Memory B cell (primary cell): ENCODE results near the gene SRM.
"Not testable (repeated sequence)": the region's sequence is repeated elsewhere in the genome, so short reads cannot be mapped to it uniquely, and the experiment has no call there.

Source experiments
- ATAC-seq: fragments of 150-1000 bp; cut with Tn5 transposase; 2 replicates; pipeline ENCODE4 v1.10.0; 2021; ENCODE audit warnings: low read depth, mild to moderate bottlenecking, moderate library complexity
- DNase-seq, 2 donors: peaks; one replicate each; pipeline ENCODE4 v3.0.0; 2022; ENCODE audit warnings: low spot score in 2 of 2
- H3K27ac Mint-ChIP-seq: one replicate; pipeline ENCODE4 v1.8.0; 2022; ENCODE audit warnings: mild to moderate bottlenecking, moderate library complexity, mixed read lengths
- H3K27me3 Mint-ChIP-seq: one replicate; pipeline ENCODE4 v1.8.0; 2022; ENCODE audit warnings: mixed read lengths
- H3K36me3 Mint-ChIP-seq: one replicate; pipeline ENCODE4 v1.8.0; 2022; ENCODE audit warnings: mild to moderate bottlenecking, mixed read lengths
- H3K4me1 Mint-ChIP-seq: one replicate; pipeline ENCODE4 v1.8.0; 2022; ENCODE audit warnings: mixed read lengths
- H3K4me3 Mint-ChIP-seq: one replicate; pipeline ENCODE4 v1.8.0; 2022; ENCODE audit warnings: mild to moderate bottlenecking, moderate library complexity, mixed read lengths
- H3K9me3 Mint-ChIP-seq: one replicate; pipeline ENCODE4 v1.8.0; 2022; ENCODE audit warnings: mixed read lengths

Gene SRM

DNA sequence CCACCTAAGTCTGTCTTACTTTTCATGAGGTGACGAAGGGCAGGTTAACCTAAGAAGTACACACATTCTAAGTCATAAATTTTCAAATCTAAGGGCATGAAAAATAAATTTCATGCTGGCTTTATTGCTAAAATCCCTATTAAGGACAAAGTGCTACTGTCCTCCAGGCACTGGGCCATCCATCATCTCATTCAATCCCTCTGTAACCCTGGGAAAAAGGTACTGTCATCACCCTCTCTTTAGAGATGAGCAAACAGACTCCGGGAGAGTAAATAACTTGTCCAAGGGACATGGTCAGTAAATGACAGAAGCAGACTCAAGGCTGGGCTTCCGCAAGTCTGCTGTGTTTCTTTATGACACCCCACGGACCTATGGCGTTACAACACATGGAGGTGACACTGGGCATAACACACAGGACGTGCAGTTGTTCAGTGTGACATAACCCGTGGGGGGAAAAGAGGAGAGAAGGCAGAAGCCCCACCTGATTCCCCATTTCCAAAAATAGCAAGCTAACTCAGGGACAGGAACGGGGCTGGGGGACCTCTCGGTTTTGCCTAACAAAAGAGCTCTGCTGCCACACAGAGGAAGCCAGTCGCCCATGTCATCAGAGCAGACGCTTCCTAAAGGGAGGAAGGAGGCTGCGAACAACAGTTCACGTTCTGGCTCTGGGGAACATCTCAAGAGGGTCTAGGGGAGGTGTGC is 12.5 kb upstream of the SRM start:
- Mint-ChIP-seq H3K4me3 (no peak overlapping the region), H3K27me3 (no peaks in the 10 kb centered on the region), H3K9me3 (no peaks in the 10 kb centered on the region), H3K4me1 (peaks cover 2% of the 10 kb centered on the region), H3K27ac (peak overlapping the region; percentile 73), H3K36me3 (peaks cover 34% of the 10 kb centered on the region)
- peak; percentile 50 for ATAC-seq
- DNase-seq, result no peak

DNA sequence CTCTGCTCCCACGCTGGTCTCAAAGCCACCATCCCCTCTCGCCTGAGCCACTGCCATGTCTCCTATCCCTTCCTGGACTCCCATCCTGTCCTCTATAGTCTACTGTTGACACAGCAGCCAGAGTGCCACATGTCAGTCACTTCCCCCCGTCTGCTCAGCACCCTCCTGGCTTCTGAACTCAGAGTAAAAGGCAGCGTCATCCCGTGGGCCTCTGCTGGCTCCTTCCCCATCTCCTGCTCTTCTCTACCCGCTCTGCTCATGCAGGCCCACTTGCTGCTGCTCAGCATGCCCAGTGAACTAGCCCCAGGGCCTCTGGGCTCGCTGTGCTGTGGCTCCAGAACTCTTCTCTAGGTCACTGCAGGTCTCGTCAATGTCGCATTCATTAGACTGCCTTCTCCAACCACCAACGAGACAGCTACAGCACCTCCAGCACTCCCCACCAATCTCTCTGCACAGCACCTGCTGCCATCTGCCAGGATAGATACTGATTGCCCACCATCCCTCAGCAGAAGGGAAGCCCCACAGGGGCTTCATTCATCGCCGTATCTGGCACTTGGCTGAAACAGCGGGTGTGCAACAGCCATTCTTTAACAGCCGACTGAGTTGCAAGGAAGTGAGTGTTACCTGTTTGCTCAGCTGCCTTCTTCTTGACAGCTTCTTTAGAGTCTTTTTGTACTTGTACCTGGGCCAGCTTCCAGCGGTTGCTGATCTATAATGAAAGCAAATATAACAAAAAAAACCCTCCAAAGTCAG is 11.8 kb upstream of the SRM start:
- Mint-ChIP-seq H3K27me3 (no peaks in the 10 kb centered on the region), H3K4me1 (peaks cover 2% of the 10 kb centered on the region), H3K4me3 (no peak overlapping the region), H3K9me3 (no peaks in the 10 kb centered on the region), H3K36me3 (peaks cover 32% of the 10 kb centered on the region), H3K27ac (peak overlapping the region; percentile 80)
- no peak for DNase-seq
- no peak for ATAC-seq

DNA sequence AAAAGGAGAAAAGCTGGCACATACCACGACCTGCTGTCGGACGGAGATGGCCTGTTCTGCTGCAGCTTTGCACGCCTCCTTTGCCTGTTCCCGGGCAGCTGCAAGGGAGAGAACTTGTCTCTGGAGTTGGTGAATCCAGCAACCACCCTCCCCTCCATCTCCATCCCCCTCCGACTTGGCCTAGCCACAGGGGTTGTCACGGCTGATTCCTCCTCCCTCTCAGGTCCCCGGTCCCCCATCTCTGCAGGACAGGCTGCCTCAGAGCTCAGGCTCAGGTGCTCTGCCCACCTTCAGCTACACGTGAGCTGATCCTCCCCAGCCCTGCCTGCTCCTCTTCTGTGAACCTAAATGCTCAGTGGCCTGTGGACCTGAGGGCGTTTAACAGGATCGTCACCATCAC is 11.1 kb upstream of the SRM start:
- H3K27me3 Mint-ChIP-seq, result no peaks in the 10 kb centered on the region
- ATAC-seq, result no peak

GRCh38 chr1:11068600-11069473 is 9.0 kb upstream of the SRM start:
- no peak overlapping the region for H3K27ac Mint-ChIP-seq
- peaks cover 34% of the 10 kb centered on the region for H3K36me3 Mint-ChIP-seq
- no peaks in the 10 kb centered on the region for H3K9me3 Mint-ChIP-seq
- DNase-seq (no peak), ATAC-seq (no peak)
- no peaks in the 10 kb centered on the region for H3K27me3 Mint-ChIP-seq
- peaks cover 2% of the 10 kb centered on the region for H3K4me1 Mint-ChIP-seq
- no peak overlapping the region for H3K4me3 Mint-ChIP-seq

More for the DNA sequence above, 11.1 kb upstream of the SRM start:
- Mint-ChIP-seq H3K36me3 (peaks cover 30% of the 10 kb centered on the region), H3K9me3 (no peaks in the 10 kb centered on the region), H3K4me3 (no peak overlapping the region), H3K27ac (no peak overlapping the region), H3K4me1 (peaks cover 2% of the 10 kb centered on the region)
- DNase-seq, result no peak

- H3K36me3 Mint-ChIP-seq, result peaks cover 34% of the 10 kb centered on the region
- no peak overlapping the region for H3K4me3 Mint-ChIP-seq
- H3K27ac Mint-ChIP-seq, result no peak overlapping the region
- peaks cover 4% of the 10 kb centered on the region for H3K4me1 Mint-ChIP-seq
- no peaks in the 10 kb centered on the region for H3K9me3 Mint-ChIP-seq
- DNase-seq (no peak), ATAC-seq (no peak)
- no peaks in the 10 kb centered on the region for H3K27me3 Mint-ChIP-seq
These were observed 8.1 kb upstream of the SRM start for GRCh38 chr1:11067716-11068599.

GRCh38 chr1:11065796-11066195 is 6.0 kb upstream of the SRM start:
- Mint-ChIP-seq H3K36me3 (peaks cover 22% of the 10 kb centered on the region), H3K9me3 (no peaks in the 10 kb centered on the region), H3K4me3 (no peak overlapping the region), H3K4me1 (peaks cover 6% of the 10 kb centered on the region), H3K27ac (no peak overlapping the region), H3K27me3 (no peaks in the 10 kb centered on the region)
- DNase-seq (no peak), ATAC-seq (no peak)

GRCh38 chr1:11064942-11065341 is 5.1 kb upstream of the SRM start:
- peaks cover 21% of the 10 kb centered on the region for H3K36me3 Mint-ChIP-seq
- no peak overlapping the region for H3K27ac Mint-ChIP-seq
- no peaks in the 10 kb centered on the region for H3K27me3 Mint-ChIP-seq
- no peak overlapping the region for H3K4me3 Mint-ChIP-seq
- no peaks in the 10 kb centered on the region for H3K9me3 Mint-ChIP-seq
- H3K4me1 Mint-ChIP-seq, result peaks cover 8% of the 10 kb centered on the region
- DNase-seq (no peak), ATAC-seq (no peak)

DNA sequence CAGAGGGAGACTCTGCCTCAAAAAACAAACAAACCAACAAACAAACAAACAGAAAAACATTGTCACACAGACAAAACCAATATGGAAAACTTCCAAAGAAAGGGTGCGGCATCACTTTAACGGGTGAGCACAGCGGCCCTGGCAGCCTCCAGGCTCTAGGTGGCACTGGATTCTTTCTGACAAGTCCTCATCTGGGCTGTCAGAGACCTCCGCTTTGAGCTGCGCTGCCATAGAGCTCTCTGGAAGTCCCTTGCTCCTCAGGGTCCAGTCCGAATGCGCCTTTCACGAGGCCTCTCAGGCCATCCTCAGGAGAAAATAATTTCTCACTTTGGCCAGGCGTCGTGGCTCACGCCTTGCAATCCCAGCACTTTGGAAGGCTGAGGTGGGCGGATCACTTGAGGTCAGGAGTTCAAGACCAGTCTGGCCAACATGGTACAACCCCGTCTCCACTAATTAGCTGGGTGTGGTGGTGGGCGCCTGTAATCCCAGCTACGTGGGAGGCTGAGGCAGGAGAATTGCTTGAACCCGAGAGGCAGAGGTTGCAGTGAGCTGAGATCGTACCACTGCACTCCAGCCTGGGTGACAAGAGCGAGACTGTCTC is 4.2 kb upstream of the SRM start:
- H3K4me3 Mint-ChIP-seq, DNase-seq, ATAC-seq, H3K27ac Mint-ChIP-seq, H3K27me3 Mint-ChIP-seq, H3K9me3 Mint-ChIP-seq: not testable (repeated sequence)
- Mint-ChIP-seq H3K4me1 (peaks cover 10% of the 10 kb centered on the region), H3K36me3 (peaks cover 15% of the 10 kb centered on the region)

DNA sequence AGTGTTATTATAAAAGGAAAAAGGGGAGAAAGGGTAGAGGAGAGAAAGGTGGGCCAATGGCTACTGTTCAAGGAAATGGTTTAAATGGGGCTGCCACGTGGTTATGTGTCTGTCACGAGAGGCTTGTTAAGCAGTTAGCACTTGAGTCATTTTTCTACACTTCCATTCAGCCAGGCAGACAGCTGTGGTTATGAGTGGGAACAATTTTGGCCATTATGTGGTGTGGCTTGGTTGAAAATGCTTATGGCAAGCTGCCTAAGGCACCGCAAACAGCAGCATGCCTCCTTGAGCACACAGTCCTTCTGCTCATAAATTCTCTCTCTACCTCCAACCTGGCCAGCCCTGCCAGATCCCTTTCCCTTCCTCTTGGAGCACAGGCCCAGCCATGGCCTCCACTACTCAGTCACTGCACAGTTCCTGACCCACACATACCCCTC is 3.2 kb upstream of the SRM start:
- Mint-ChIP-seq H3K27me3 (no peaks in the 10 kb centered on the region), H3K27ac (peak overlapping the region; percentile 76), H3K9me3 (no peaks in the 10 kb centered on the region), H3K4me3 (no peak overlapping the region), H3K36me3 (peaks cover 9% of the 10 kb centered on the region), H3K4me1 (peaks cover 14% of the 10 kb centered on the region)
- no peak for ATAC-seq
- no peak for DNase-seq

DNA sequence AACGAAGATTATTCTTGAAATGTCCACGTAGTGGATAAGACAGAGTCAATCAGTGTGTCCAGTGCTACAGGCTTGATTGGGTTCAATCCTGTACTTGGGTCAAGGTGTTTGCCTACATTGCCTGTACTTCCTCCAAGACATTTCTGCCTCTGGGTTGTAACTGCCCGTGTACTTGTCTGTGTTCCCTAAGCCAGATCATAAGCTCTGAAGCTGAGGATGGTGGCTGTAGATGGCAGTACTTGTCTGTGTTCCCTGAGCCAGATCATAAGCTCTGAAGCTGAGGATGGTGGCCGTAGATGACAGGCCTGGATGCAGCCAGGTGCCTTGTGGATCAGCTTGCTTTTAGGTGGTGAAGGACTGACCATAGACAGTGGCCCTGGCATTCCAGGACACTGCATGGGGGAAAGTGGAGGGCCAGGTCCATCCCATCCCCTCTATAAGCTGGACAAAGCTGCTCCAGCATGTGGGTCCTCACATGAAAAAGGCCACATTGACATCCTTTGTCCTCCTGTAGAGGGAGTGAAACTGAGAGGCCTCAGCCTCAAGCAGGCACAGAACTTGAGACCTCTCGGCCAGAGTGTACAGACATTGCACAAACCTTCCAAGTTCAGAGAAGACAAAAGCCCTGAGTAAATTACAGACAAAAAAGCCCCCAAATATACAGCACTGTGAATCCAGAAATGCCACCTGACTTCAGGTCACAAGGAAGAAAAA is 2.0 kb upstream of the SRM start:
- no peaks in the 10 kb centered on the region for H3K9me3 Mint-ChIP-seq
- H3K4me3 Mint-ChIP-seq, result no peak overlapping the region
- peaks cover 14% of the 10 kb centered on the region for H3K4me1 Mint-ChIP-seq
- H3K27me3 Mint-ChIP-seq, result no peaks in the 10 kb centered on the region
- ATAC-seq, result no peak
- H3K27ac Mint-ChIP-seq, result no peak overlapping the region
- no peak for DNase-seq
- peaks cover 10% of the 10 kb centered on the region for H3K36me3 Mint-ChIP-seq

DNA sequence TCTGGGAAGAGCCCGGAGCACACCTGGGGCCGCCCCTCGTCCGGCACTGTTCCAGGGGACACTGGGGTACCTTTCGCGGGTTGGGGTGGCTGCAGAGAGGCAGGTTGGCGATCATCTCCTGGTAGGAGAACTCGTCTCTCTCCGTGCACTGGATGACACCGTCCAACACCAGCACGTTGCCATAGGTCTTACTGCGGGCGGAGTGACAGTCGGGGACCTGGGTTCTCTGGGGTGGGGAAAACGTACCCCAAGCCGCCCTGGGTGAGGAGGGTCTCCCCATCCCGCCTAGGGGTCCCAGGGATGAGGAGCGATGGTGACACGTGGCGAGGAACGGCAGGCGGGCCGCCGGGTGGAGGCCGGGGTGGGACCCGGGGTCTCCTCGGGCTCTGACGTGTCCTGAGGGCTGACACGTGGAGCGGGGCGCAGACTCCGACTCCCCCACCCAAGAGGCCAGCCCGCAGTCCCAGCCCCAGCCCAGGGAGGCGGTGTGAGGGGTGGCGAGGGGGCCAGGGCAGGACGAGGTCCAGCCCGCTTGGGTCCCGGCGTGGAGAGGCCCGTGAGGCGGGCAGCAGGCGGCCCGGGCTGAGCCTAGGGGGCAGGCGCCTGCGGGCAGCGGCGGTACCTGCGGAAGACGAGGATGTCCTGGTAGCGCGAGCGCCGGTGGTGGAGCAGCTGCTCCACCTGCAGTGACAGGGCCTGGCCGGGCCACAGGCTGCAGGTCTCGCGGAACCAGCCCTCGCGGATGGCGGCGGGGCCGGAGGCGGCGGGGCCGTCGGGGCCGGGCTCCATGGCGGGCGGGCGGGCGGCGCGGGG is 457 bp downstream of the SRM start:
- no peaks in the 10 kb centered on the region for H3K9me3 Mint-ChIP-seq
- peaks cover 14% of the 10 kb centered on the region for H3K4me1 Mint-ChIP-seq
- peak overlapping the region; percentile 89 for H3K4me3 Mint-ChIP-seq
- DNase-seq (peak in 1 of 2 donors; percentile 12), ATAC-seq (peak; percentile 23)
- peak overlapping the region; percentile 59 for H3K27ac Mint-ChIP-seq
- peaks cover 4% of the 10 kb centered on the region for H3K36me3 Mint-ChIP-seq
- no peaks in the 10 kb centered on the region for H3K27me3 Mint-ChIP-seq

GRCh38 chr1:11058595-11059154 is 1.1 kb downstream of the SRM start:
- Mint-ChIP-seq H3K27ac (peak overlapping the region; percentile 59), H3K4me3 (peak overlapping the region; percentile 89), H3K4me1 (peaks cover 14% of the 10 kb centered on the region), H3K36me3 (peaks cover 5% of the 10 kb centered on the region), H3K27me3 (no peaks in the 10 kb centered on the region), H3K9me3 (no peaks in the 10 kb centered on the region)
- DNase-seq, result no peak
- ATAC-seq, result no peak
